HepG2 (cell line): Measurements from ENCODE around the gene TROAP. TPM values are rescaled to one million over a fixed set of nuclear protein-coding genes. Genes with fewer than 3 reads are reported as not detected.
"Not testable (repeated sequence)": the region's sequence is repeated elsewhere in the genome, so short reads cannot be mapped to it uniquely, and the experiment has no call there.

Source experiments
- ATAC-seq: fragments of 200-7000 bp; cut with Tn5 transposase; 3 replicates; pipeline ENCODE4 v1.9.1; 2020; ENCODE audit warnings: mild to moderate bottlenecking, moderate library complexity
- BruUV-seq: library from RNA; stranded (reverse); fragments of 400-500 nt; replicated peaks from 2 replicates; lab custom pipeline; 2021; lab: Mats Ljungman, UMichigan
- CTCF ChIA-PET: fragments of 300-600 bp; formaldehyde crosslinking; extraction: SDS; loops from one replicate; lab custom pipeline; 2021; ENCODE audit warnings: low total read pairs, inconsistent platforms, low intra/inter-chr PET ratio; lab: Yijun Ruan, JAX
- POLR2A ChIA-PET: fragments of 350-600 bp; sonication (Branson Sonifier 250); formaldehyde crosslinking; loops from one replicate; lab custom pipeline; 2020; ENCODE audit warnings: antibody characterized with exemption, inconsistent platforms; lab: Yijun Ruan, JAX
- DNase-seq: peaks from one replicate; pipeline ENCODE4 v3.0.0-alpha.2; 2015; ENCODE audit warnings: low spot score
- FAIRE-seq: peaks from 3 replicates; lab custom pipeline; 2011; peaks lifted over from hg19 to GRCh38; lab: Jason Lieb, UNC
- H2AFZ ChIP-seq: one replicate; pipeline ENCODE4 v1.6.1; 2011; ENCODE audit warnings: low read length, inconsistent platforms
- H3K27ac ChIP-seq: fragments of 300-600 bp; 3 replicates; pipeline ENCODE4 v1.8.0; 2011; ENCODE audit warnings: mixed run types, mild to moderate bottlenecking, mixed read lengths, low read length, inconsistent platforms; ENCODE audit not compliant: insufficient read depth; ENCODE audit errors: extremely low read length
- H3K27me3 ChIP-seq, 2 experiments: fragments of 200-600 bp in 1 of 2; 2 replicates in 1 of 2; 3 replicates in 1 of 2; pipeline versions ENCODE4 v1.6.0 to v1.8.0; 2011; ENCODE audit warnings: low read length in 2 of 2, mild to moderate bottlenecking in 2 of 2, moderate library complexity in 2 of 2, inconsistent platforms in 1 of 2; ENCODE audit not compliant: insufficient read depth in 2 of 2, control insufficient read depth in 1 of 2
- H3K36me3 ChIP-seq, 2 experiments: fragments of 200-600 bp in 1 of 2; replicated peaks in 1 of 2; 2 replicates in 1 of 2; 3 replicates in 1 of 2; pipeline versions ENCODE4 v1.5.1 to v1.8.0; 2011; ENCODE audit warnings: low read length in 2 of 2, inconsistent platforms in 1 of 2; ENCODE audit not compliant: insufficient read depth in 2 of 2, control insufficient read depth in 1 of 2
- H3K4me1 ChIP-seq: 2 replicates; pipeline ENCODE4 v1.5.1; 2012; ENCODE audit warnings: low read length, inconsistent platforms; ENCODE audit not compliant: insufficient read depth
- H3K4me2 ChIP-seq: 2 replicates; pipeline ENCODE4 v1.6.0; 2011; ENCODE audit warnings: low read depth, low read length, inconsistent platforms
- H3K4me3 ChIP-seq, 3 experiments: fragments of 200-600 bp in 1 of 3; sonication (generic), shearing (Covaris generic) in 1 of 3; replicated peaks in 1 of 3; 2 replicates each; pipeline ENCODE4 v1.5.1; 2011 to 2016; ENCODE audit warnings: low read length in 3 of 3, inconsistent platforms in 2 of 3, low read depth in 2 of 3, mild to moderate bottlenecking in 2 of 3, control low read depth in 1 of 3, mixed read lengths in 1 of 3; ENCODE audit not compliant: insufficient read depth in 1 of 3
- H3K79me2 ChIP-seq: one replicate; pipeline ENCODE4 v1.6.1; 2011; ENCODE audit warnings: low read length, inconsistent platforms; ENCODE audit not compliant: insufficient read depth
- H3K9ac ChIP-seq: 2 replicates; pipeline ENCODE4 v1.6.0; 2011; ENCODE audit warnings: mild to moderate bottlenecking, low read depth, low read length, inconsistent platforms; ENCODE audit not compliant: insufficient read depth
- H3K9me3 ChIP-seq: 2 replicates; pipeline ENCODE4 v1.5.1; 2012; ENCODE audit warnings: mild to moderate bottlenecking, low read length
- H4K20me1 ChIP-seq: 2 replicates; pipeline ENCODE4 v1.6.0; 2011; ENCODE audit warnings: inconsistent platforms, mild to moderate bottlenecking, low read length, moderate library complexity; ENCODE audit not compliant: insufficient read depth
- BCL6 ChIP-seq: IDR thresholded peaks from 2 replicates; pipeline ENCODE4 v1.6.1; 2016; ENCODE audit warnings: missing genetic modification reagents, missing compliant biosample characterization
- ELF4 ChIP-seq: sonication (generic); formaldehyde crosslinking; IDR thresholded peaks from 2 replicates; pipeline ENCODE4 v1.5.0; 2020; ENCODE audit warnings: missing genetic modification reagents, mild to moderate bottlenecking, moderate library complexity, borderline replicate concordance
- MAF1 ChIP-seq: sonication (generic); formaldehyde crosslinking; IDR thresholded peaks from 2 replicates; pipeline ENCODE4 v1.5.0; 2020; ENCODE audit warnings: missing genetic modification reagents, borderline replicate concordance
- PHF5A ChIP-seq: IDR thresholded peaks from one replicate; pipeline ENCODE4 v1.6.1; 2018; ENCODE audit warnings: low read depth, missing genetic modification reagents; ENCODE audit not compliant: unreplicated experiment
- SOX6 ChIP-seq, 2 experiments: fragments of 450-650 bp in 1 of 2; sonication (generic) in 1 of 2; formaldehyde crosslinking in 1 of 2; IDR thresholded peaks; 2 replicates each; pipeline versions ENCODE4 v1.4.0 to v1.6.1; 2017 to 2020; ENCODE audit warnings: antibody characterized with exemption in 1 of 2, mild to moderate bottlenecking in 1 of 2, missing genetic modification reagents in 1 of 2
- WGBS: methylation state at CpG from one replicate; pipeline ENCODE4 v1.1.6; 2017; ENCODE audit warnings: low lambda C conversion rate; 5-methylcytosine and 5-hydroxymethylcytosine counted together
- in situ Hi-C: cut with HindIII; loops from 2 replicates; pipeline ENCODE4 v1.10.0; 2017; ENCODE audit warnings: low pct_unique_long_range_greater_than_20kb; ENCODE audit not compliant: extremely low pct_ligation_motif_present
- intact Hi-C: fragments of 100-400 bp; cut with micrococcal nuclease; formaldehyde crosslinking; loops from one replicate; pipeline ENCODE4 v1.10.0; 2022; ENCODE audit not compliant: unreplicated experiment
- polyA plus RNA-seq, 8 experiments: library from polyadenylated mRNA; depleted of rRNA in 3 of 8; stranded (reverse) in 7 of 8; unstranded in 1 of 8; fragments of >200 nt; fragmentation: Illumina TruSeq in 4 of 8; extraction: Trizol in 4 of 8; gene quantifications; 2 replicates each; pipeline versions ENCODE4 v1.2.1 to v1.2.3, GENCODE V29; 2011 to 2016; ENCODE audit warnings: low read depth in 4 of 8, missing spikeins in 1 of 8, mixed read lengths in 1 of 8; ENCODE audit not compliant: insufficient read depth in 1 of 8
- total RNA-seq, 5 experiments: library from RNA; depleted of rRNA; stranded (reverse); fragments of >200 nt; fragmentation: Illumina TruSeq; extraction: Trizol; gene quantifications; 2 replicates each; pipeline ENCODE4 v1.2.3, GENCODE V29; 2016; ENCODE audit warnings: low read depth in 1 of 5
- TF ChIP-seq, protein P1 (sequence below): sonication (generic); formaldehyde crosslinking; IDR thresholded peaks from 2 replicates; pipeline ENCODE4 v1.4.0; 2020; ENCODE audit warnings: mild to moderate bottlenecking, missing genetic modification reagents
- TF ChIP-seq, protein P2 (sequence below): fragments of 450-650 bp; IDR thresholded peaks from 2 replicates; pipeline ENCODE4 v1.6.1; 2016

TROAP gene
- total and polyA plus RNA-seq, 2 of the 13 experiments (the other 11 are each of a cell fraction or from before 2014, with no cell fraction given): 22.5 to 30.9 TPM

DNA sequence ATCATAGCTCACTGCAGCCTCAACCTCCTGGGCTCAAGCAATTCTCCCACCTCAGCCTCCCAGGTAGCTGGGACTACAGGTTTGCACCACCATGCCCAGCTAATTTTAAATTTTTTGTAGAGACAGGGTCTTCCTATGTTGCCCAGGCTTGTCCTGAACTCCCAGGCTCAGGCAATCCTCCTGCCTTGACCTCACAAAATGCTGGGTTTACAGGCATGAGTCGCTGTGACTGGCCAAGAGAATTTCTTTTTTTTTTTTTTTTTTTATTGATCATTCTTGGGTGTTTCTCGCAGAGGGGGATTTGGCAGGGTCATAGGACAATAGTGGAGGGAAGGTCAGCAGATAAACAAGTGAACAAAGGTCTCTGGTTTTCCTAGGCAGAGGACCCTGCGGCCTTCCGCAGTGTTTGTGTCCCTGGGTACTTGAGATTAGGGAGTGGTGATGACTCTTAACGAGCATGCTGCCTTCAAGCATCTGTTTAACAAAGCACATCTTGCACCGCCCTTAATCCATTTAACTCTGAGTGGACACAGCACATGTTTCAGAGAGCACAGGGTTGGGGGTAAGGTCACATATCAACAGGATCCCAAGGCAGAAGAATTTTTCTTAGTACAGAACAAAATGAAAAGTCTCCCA is 40.2 kb upstream of the TROAP start:
- Histone ChIP-seq H3K4me2 (peak overlapping the region; percentile 32; the same call in 1 of the 2 replicates), H3K4me1 (peaks cover 37% of the 10 kb centered on the region), H3K27me3 (peaks cover 3 to 36% of the 10 kb centered on the region in 2 experiments; a peak in 4 of 5 replicates)
- DNase-seq; H3K9ac ChIP-seq; FAIRE-seq; CTCF ChIA-PET; BruUV-seq; ATAC-seq; H3K4me3 ChIP-seq; H4K20me1 ChIP-seq; H2AFZ ChIP-seq; H3K27ac ChIP-seq; H3K36me3 ChIP-seq; intact Hi-C loops; H3K79me2 ChIP-seq; H3K9me3 ChIP-seq; TF ChIP-seq SOX6 (IDR thresholded peaks at IDR 0.05): not testable (repeated sequence)
- WGBS: 1% methylated on average over 3 of the region's 6 CpGs
- POLR2A ChIA-PET: interaction anchor here (0.7 to 1.1 kb wide), 2 partner anchors 17 to 302 kb away, joined by 3 read pairs; no protein-coding TSS in a partner anchor
- in situ Hi-C loops: loop anchor here (10.0 kb wide), 1 partner anchor 62 kb away; the partner anchor contains the start of gene DNAJC22
- TF ChIP-seq SOX6 (CRISPR knock-in tag; IDR thresholded peaks at IDR 0.05) (peak; percentile 11; the same call in 1 of the 2 replicates), BCL6 (CRISPR knock-in tag) (0 out of 2 replicates have a peak, but pooled peaks have one; percentile 22)

- ChIA-PET CTCF (no interaction called here), POLR2A (interaction anchor here (1.2 kb wide), 1 partner anchor 18 kb away, joined by 7 read pairs; the partner anchor contains the start of gene TUBA1C)
- no peaks in the 10 kb centered on the region for H3K36me3 ChIP-seq
- 23% methylated on average over 17 of the region's 25 CpGs for WGBS
- no peak overlapping the region for H3K4me3 ChIP-seq
- intact Hi-C loops: no loop called here
- BruUV-seq: no TSS peak
- peaks cover 40% of the 10 kb centered on the region for H3K4me1 ChIP-seq
- H3K27me3 ChIP-seq: peaks cover 3 to 36% of the 10 kb centered on the region in 2 experiments; a peak in 4 of 5 replicates
- FAIRE-seq: no peak
- no peaks in the 10 kb centered on the region for H3K9me3 ChIP-seq
- no peak overlapping the region for H2AFZ ChIP-seq
- ATAC-seq: peak; percentile 78
- no peaks in the 10 kb centered on the region for H3K79me2 ChIP-seq
- peak overlapping the region; percentile 24; the same call in 1 of the 2 replicates for H3K4me2 ChIP-seq
- no peak overlapping the region for H3K9ac ChIP-seq
- H4K20me1 ChIP-seq: no peaks in the 10 kb centered on the region
- no peak overlapping the region for H3K27ac ChIP-seq
- in situ Hi-C loops: loop anchor here (10.0 kb wide), 1 partner anchor 61 kb away; the partner anchor contains the start of gene DNAJC22
- no peak for DNase-seq
- TF ChIP-seq, protein P1, sequence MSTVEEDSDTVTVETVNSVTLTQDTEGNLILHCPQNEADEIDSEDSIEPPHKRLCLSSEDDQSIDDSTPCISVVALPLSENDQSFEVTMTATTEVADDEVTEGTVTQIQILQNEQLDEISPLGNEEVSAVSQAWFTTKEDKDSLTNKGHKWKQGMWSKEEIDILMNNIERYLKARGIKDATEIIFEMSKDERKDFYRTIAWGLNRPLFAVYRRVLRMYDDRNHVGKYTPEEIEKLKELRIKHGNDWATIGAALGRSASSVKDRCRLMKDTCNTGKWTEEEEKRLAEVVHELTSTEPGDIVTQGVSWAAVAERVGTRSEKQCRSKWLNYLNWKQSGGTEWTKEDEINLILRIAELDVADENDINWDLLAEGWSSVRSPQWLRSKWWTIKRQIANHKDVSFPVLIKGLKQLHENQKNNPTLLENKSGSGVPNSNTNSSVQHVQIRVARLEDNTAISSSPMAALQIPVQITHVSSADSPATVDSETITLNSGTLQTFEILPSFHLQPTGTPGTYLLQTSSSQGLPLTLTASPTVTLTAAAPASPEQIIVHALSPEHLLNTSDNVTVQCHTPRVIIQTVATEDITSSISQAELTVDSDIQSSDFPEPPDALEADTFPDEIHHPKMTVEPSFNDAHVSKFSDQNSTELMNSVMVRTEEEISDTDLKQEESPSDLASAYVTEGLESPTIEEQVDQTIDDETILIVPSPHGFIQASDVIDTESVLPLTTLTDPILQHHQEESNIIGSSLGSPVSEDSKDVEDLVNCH (CRISPR knock-in tag): no peak
- TF ChIP-seq, protein P2, sequence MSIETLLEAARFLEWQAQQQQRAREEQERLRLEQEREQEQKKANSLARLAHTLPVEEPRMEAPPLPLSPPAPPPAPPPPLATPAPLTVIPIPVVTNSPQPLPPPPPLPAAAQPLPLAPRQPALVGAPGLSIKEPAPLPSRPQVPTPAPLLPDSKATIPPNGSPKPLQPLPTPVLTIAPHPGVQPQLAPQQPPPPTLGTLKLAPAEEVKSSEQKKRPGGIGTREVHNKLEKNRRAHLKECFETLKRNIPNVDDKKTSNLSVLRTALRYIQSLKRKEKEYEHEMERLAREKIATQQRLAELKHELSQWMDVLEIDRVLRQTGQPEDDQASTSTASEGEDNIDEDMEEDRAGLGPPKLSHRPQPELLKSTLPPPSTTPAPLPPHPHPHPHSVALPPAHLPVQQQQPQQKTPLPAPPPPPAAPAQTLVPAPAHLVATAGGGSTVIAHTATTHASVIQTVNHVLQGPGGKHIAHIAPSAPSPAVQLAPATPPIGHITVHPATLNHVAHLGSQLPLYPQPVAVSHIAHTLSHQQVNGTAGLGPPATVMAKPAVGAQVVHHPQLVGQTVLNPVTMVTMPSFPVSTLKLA: 0 out of 2 replicates have a peak, but pooled peaks have one; percentile 18
- no peak for TF ChIP-seq ELF4 (CRISPR knock-in tag)
- TF ChIP-seq MAF1 (CRISPR knock-in tag): no peak
- no peak for TF ChIP-seq PHF5A (CRISPR knock-in tag)
These were observed 39.3 kb upstream of the TROAP start for GRCh38 chr12:49283541-49284429.
